Glutamatergic neuron (in vitro differentiated cells): Measurements from ENCODE around the gene ORC4. TPM values are rescaled to one million over a fixed set of nuclear protein-coding genes. Genes with fewer than 3 reads are reported as not detected.

Experiments used
- DNase-seq: peaks from one replicate; pipeline ENCODE4 v3.0.0; 2022
- H3K27ac Mint-ChIP-seq: one replicate; pipeline ENCODE4 v1.8.0; 2020; ENCODE audit warnings: mild to moderate bottlenecking, mixed read lengths, inconsistent platforms; ENCODE audit not compliant: unreplicated experiment
- H3K27me3 Mint-ChIP-seq: one replicate; pipeline ENCODE4 v1.8.0; 2020; ENCODE audit warnings: mild to moderate bottlenecking, moderate library complexity, mixed read lengths, inconsistent platforms; ENCODE audit not compliant: unreplicated experiment
- H3K36me3 Mint-ChIP-seq: one replicate; pipeline ENCODE4 v1.8.0; 2020; ENCODE audit warnings: mild to moderate bottlenecking, mixed read lengths, inconsistent platforms; ENCODE audit not compliant: unreplicated experiment
- H3K4me1 Mint-ChIP-seq: one replicate; pipeline ENCODE4 v1.8.0; 2020; ENCODE audit warnings: mild to moderate bottlenecking, low read depth, mixed read lengths, inconsistent platforms; ENCODE audit not compliant: unreplicated experiment
- H3K4me3 Mint-ChIP-seq: one replicate; pipeline ENCODE4 v1.8.0; 2020; ENCODE audit warnings: mild to moderate bottlenecking, mixed read lengths, inconsistent platforms; ENCODE audit not compliant: unreplicated experiment
- H3K9me3 Mint-ChIP-seq: one replicate; pipeline ENCODE4 v1.8.0; 2020; ENCODE audit warnings: mild to moderate bottlenecking, moderate library complexity, mixed read lengths, inconsistent platforms; ENCODE audit not compliant: unreplicated experiment
- CTCF ChIP-seq: fragments of 200-600 bp; sonication (generic); IDR thresholded peaks from one replicate; pipeline ENCODE4 v1.5.0; 2021; ENCODE audit not compliant: partially characterized antibody, unreplicated experiment
- total RNA-seq: library from RNA; stranded (reverse); fragmentation: NEBNext Ultra II Directional; extraction: Animal tissue kit (Norgen Biotek cat#: 25700); gene quantifications from one replicate; pipeline ENCODE4 v1.2.1, GENCODE V29; 2021; ENCODE audit not compliant: unreplicated experiment

Gene ORC4
- total RNA-seq, 1 donor from 2014 or later, result 72.9 TPM

GRCh38 chr2:148042219-148042618, 21.7 kb upstream of the ORC4 start:
- Mint-ChIP-seq H3K27me3 (no peaks in the 10 kb centered on the region), H3K4me1 (no peaks in the 10 kb centered on the region), H3K36me3 (no peaks in the 10 kb centered on the region), H3K4me3 (no peak overlapping the region), H3K27ac (no peak overlapping the region), H3K9me3 (no peaks in the 10 kb centered on the region)
- TF ChIP-seq CTCF, result no peak
- DNase-seq, result no peak

GRCh38 chr2:148039783-148040182, 19.2 kb upstream of the ORC4 start:
- TF ChIP-seq CTCF, result no peak
- no peak for DNase-seq
- no peaks in the 10 kb centered on the region for H3K27me3 Mint-ChIP-seq
- H3K9me3 Mint-ChIP-seq, result no peaks in the 10 kb centered on the region
- H3K4me1 Mint-ChIP-seq, result no peaks in the 10 kb centered on the region
- no peak overlapping the region for H3K4me3 Mint-ChIP-seq
- H3K36me3 Mint-ChIP-seq, result no peaks in the 10 kb centered on the region
- no peak overlapping the region for H3K27ac Mint-ChIP-seq

- Mint-ChIP-seq H3K36me3 (no peaks in the 10 kb centered on the region), H3K27me3 (no peaks in the 10 kb centered on the region), H3K4me3 (no peak overlapping the region), H3K27ac (no peak overlapping the region), H3K9me3 (no peaks in the 10 kb centered on the region), H3K4me1 (no peaks in the 10 kb centered on the region)
- DNase-seq, result no peak
- no peak for TF ChIP-seq CTCF
Observed at GRCh38 chr2:148032215-148032614, 11.7 kb upstream of the ORC4 start.

GRCh38 chr2:148031152-148031551, 10.6 kb upstream of the ORC4 start:
- Mint-ChIP-seq H3K9me3 (no peaks in the 10 kb centered on the region), H3K36me3 (no peaks in the 10 kb centered on the region), H3K27me3 (no peaks in the 10 kb centered on the region), H3K27ac (no peak overlapping the region), H3K4me3 (no peak overlapping the region), H3K4me1 (no peaks in the 10 kb centered on the region)
- DNase-seq, result no peak
- TF ChIP-seq CTCF, result no peak

- H3K27ac Mint-ChIP-seq, result no peak overlapping the region
- no peaks in the 10 kb centered on the region for H3K36me3 Mint-ChIP-seq
- peaks cover 4% of the 10 kb centered on the region for H3K4me1 Mint-ChIP-seq
- no peaks in the 10 kb centered on the region for H3K27me3 Mint-ChIP-seq
- no peak for DNase-seq
- TF ChIP-seq CTCF, result no peak
- no peak overlapping the region for H3K4me3 Mint-ChIP-seq
- H3K9me3 Mint-ChIP-seq, result no peaks in the 10 kb centered on the region
Observed at GRCh38 chr2:148028781-148029180, 8.2 kb upstream of the ORC4 start.
